WERI-Rb-1 (cell line): Measurements from ENCODE around the gene EIF2S1.
"Not testable (repeated sequence)": the region's sequence is repeated elsewhere in the genome, so short reads cannot be mapped to it uniquely, and the experiment has no call there.

Source experiments
- DNase-seq: peaks from one replicate; pipeline ENCODE4 v3.0.0-alpha.2; 2020
- H3K27ac ChIP-seq: fragments of 250-450 bp; sonication (Bioruptor Pico); 2 replicates; pipeline ENCODE4 v1.5.1; 2020; ENCODE audit warnings: mild to moderate bottlenecking, moderate library complexity
- H3K27me3 ChIP-seq: fragments of 250-450 bp; sonication (Bioruptor Pico); 2 replicates; pipeline ENCODE4 v1.5.1; 2021; ENCODE audit warnings: mild to moderate bottlenecking, low read depth, moderate library complexity; ENCODE audit not compliant: insufficient read depth, severe bottlenecking
- H3K36me3 ChIP-seq: fragments of 250-450 bp; sonication (Bioruptor Pico); 2 replicates; pipeline ENCODE4 v1.5.1; 2020; ENCODE audit warnings: mild to moderate bottlenecking, moderate library complexity
- H3K4me3 ChIP-seq: 2 replicates; pipeline ENCODE4 v1.5.1; 2011; ENCODE audit warnings: low read depth, mild to moderate bottlenecking, control low read depth, low read length
- H3K9me3 ChIP-seq: fragments of 250-450 bp; sonication (Bioruptor Pico); 2 replicates; pipeline ENCODE4 v1.5.1; 2021; ENCODE audit warnings: mild to moderate bottlenecking, moderate library complexity; ENCODE audit not compliant: severe bottlenecking
- CTCF ChIP-seq: IDR thresholded peaks from 2 replicates; pipeline ENCODE4 v1.5.1; 2011; ENCODE audit warnings: low read depth, mild to moderate bottlenecking, control low read depth, inconsistent platforms, low read length

EIF2S1 gene

GRCh38 chr14:67331368-67332125, 28.6 kb upstream of the EIF2S1 start:
- no peaks in the 10 kb centered on the region for H3K9me3 ChIP-seq
- H3K36me3 ChIP-seq = peaks cover 44% of the 10 kb centered on the region
- H3K27ac ChIP-seq = no peak overlapping the region
- no peak overlapping the region for H3K4me3 ChIP-seq
- no peak for DNase-seq
- H3K27me3 ChIP-seq = no peaks in the 10 kb centered on the region
- TF ChIP-seq CTCF = no peak

- DNase-seq = no peak
- Histone ChIP-seq H3K27me3 (no peaks in the 10 kb centered on the region), H3K9me3 (no peaks in the 10 kb centered on the region), H3K4me3 (no peak overlapping the region), H3K27ac (no peak overlapping the region), H3K36me3 (peaks cover 49% of the 10 kb centered on the region)
- no peak for TF ChIP-seq CTCF
These were observed 27.7 kb upstream of the EIF2S1 start for GRCh38 chr14:67332468-67332867.

DNA sequence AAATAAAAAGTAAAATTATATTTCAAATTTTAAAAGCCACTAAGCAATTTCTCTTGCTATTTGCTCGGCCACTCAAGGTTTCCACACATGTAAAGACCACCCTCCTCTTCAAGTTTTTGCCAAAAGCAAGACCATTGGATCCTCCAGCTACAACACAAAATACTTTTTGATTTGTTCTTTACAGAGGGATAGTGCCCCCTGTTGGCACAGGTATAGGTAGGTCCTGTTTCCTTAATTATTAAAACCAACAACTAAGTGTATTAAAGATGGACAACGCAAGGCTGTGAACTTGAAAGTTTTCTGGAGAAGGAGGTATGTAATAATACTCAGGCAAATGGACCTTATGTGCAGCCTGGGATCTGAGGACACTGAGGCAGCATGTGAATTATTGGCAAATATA, 24.3 kb upstream of the EIF2S1 start:
- Histone ChIP-seq H3K36me3 (peaks cover 65% of the 10 kb centered on the region), H3K27ac (no peak overlapping the region), H3K27me3 (no peaks in the 10 kb centered on the region), H3K4me3 (no peak overlapping the region), H3K9me3 (no peaks in the 10 kb centered on the region)
- DNase-seq = peak; percentile 20
- TF ChIP-seq CTCF = peak; percentile 37; the same call in 1 of the 2 replicates

- peaks cover 62% of the 10 kb centered on the region for H3K36me3 ChIP-seq
- not testable (repeated sequence) for H3K27ac ChIP-seq, H3K27me3 ChIP-seq, H3K9me3 ChIP-seq, DNase-seq, H3K4me3 ChIP-seq
These were observed 18.9 kb upstream of the EIF2S1 start for GRCh38 chr14:67341231-67341630.

GRCh38 chr14:67343601-67344230, 16.4 kb upstream of the EIF2S1 start:
- TF ChIP-seq CTCF = no peak
- peaks cover 62% of the 10 kb centered on the region for H3K36me3 ChIP-seq

GRCh38 chr14:67345583-67345982, 14.5 kb upstream of the EIF2S1 start:
- TF ChIP-seq CTCF = no peak
- Histone ChIP-seq H3K27ac (no peak overlapping the region), H3K36me3 (peaks cover 72% of the 10 kb centered on the region)

More at GRCh38 chr14:67343601-67344230, 16.4 kb upstream of the EIF2S1 start:
- H3K4me3 ChIP-seq = no peak overlapping the region
- no peak for DNase-seq
- H3K9me3 ChIP-seq = no peaks in the 10 kb centered on the region
- no peak overlapping the region for H3K27ac ChIP-seq
- no peaks in the 10 kb centered on the region for H3K27me3 ChIP-seq

More at GRCh38 chr14:67345583-67345982, 14.5 kb upstream of the EIF2S1 start:
- no peaks in the 10 kb centered on the region for H3K9me3 ChIP-seq
- H3K4me3 ChIP-seq = no peak overlapping the region
- no peak for DNase-seq
- no peaks in the 10 kb centered on the region for H3K27me3 ChIP-seq
